ENCODE data around the gene MGAT4C.

The MGAT4C gene

DNA sequence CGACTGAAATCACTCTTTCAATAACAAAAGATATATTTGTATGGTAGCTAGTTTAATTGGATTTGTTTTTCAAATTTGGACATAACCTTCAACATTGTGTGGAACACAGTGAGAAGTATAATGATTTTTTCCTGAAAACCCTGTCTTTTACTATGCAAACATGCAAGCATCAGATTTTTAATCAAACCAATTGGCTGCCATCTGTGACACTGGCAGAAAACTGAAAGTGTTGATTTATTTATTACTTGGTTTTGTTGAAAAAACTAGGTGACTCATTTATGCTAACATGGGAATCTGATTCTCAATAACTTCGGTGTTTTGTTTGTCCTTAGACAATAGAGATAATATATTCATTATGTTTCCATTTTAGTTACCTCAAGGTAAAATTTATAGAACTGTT, 300.1 kb downstream of the MGAT4C start:
- no peaks in the 10 kb centered on the region for H3K36me3 ChIP-seq (ENCODE audit: control insufficient read depth in 1 of 2, insufficient read depth in 2 of 2, low read length in 2 of 2)
- no peak overlapping the region for H3K4me3 ChIP-seq (ENCODE audit: low read depth in 1 of 2, low read length in 2 of 2)
- no peak overlapping the region for H3K27ac ChIP-seq (ENCODE audit: low read depth, low read length)
- H3K4me1 ChIP-seq (ENCODE audit: control insufficient read depth in 1 of 2, insufficient read depth in 2 of 2, low read length in 2 of 2) = peaks cover 0 to 7% of the 10 kb centered on the region in 2 donors
- no peak overlapping the region for H3K9ac ChIP-seq (ENCODE audit: low read depth in 1 of 2, low read length in 2 of 2)
- no peaks in the 10 kb centered on the region for H3K27me3 ChIP-seq (ENCODE audit: control insufficient read depth in 1 of 2, insufficient read depth in 2 of 2, low read length in 2 of 2)
- no peaks in the 10 kb centered on the region for H3K9me3 ChIP-seq (ENCODE audit: control insufficient read depth in 1 of 2, low read length in 2 of 2)

DNA sequence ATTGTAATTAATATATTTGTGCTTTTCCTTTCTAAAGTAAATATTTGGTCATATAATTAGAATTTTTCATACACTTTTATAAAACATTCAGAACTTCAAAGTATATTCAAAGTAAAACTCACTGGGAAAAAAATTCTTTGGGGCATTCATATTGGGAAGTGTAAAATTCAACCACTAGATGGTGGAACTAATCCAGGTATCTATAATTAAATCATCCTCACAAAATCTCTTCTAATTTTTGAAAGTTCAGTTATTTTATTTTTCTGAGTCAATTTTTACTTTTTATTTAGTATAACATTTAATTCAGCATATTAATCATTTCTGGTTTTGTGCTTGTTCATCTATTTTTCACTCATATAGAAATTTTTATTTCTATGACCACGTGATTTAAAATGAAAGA, 301.1 kb downstream of the MGAT4C start:
- no peak overlapping the region for H3K27ac ChIP-seq (ENCODE audit: low read depth, low read length)
- H3K4me3 ChIP-seq (ENCODE audit: low read depth in 1 of 2, low read length in 2 of 2) = no peak overlapping the region
- no peaks in the 10 kb centered on the region for H3K27me3 ChIP-seq (ENCODE audit: control insufficient read depth in 1 of 2, insufficient read depth in 2 of 2, low read length in 2 of 2)
- H3K36me3 ChIP-seq (ENCODE audit: control insufficient read depth in 1 of 2, insufficient read depth in 2 of 2, low read length in 2 of 2) = no peaks in the 10 kb centered on the region
- H3K9me3 ChIP-seq (ENCODE audit: control insufficient read depth in 1 of 2, low read length in 2 of 2) = no peaks in the 10 kb centered on the region
- H3K4me1 ChIP-seq (ENCODE audit: control insufficient read depth in 1 of 2, insufficient read depth in 2 of 2, low read length in 2 of 2) = peaks cover 0 to 7% of the 10 kb centered on the region in 2 donors
- no peak overlapping the region for H3K9ac ChIP-seq (ENCODE audit: low read depth in 1 of 2, low read length in 2 of 2)

DNA sequence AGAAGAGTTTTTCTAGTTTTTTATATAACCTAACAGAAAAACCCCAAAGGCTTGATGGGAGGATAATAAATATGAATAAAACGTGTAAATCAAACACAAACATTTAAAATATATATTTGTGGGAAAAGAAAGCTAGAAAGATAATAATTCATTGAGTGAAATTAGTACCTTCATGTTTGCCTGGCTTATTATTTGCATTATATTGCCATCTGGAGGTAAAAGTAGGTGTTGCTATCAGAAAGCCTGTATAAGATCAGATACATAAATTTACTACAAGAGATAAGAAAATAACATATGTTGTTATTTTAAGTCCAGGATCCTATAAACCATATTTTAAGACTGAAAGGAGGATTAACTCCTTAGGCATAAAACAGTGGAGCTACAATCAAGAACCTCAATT, 304.4 kb downstream of the MGAT4C start:
- H3K4me3 ChIP-seq (ENCODE audit: low read depth in 1 of 2, low read length in 2 of 2) = no peak overlapping the region
- no peak overlapping the region for H3K27ac ChIP-seq (ENCODE audit: low read depth, low read length)
- no peak overlapping the region for H3K9ac ChIP-seq (ENCODE audit: low read depth in 1 of 2, low read length in 2 of 2)
- no peaks in the 10 kb centered on the region for H3K27me3 ChIP-seq (ENCODE audit: control insufficient read depth in 1 of 2, insufficient read depth in 2 of 2, low read length in 2 of 2)
- H3K9me3 ChIP-seq (ENCODE audit: control insufficient read depth in 1 of 2, low read length in 2 of 2) = no peaks in the 10 kb centered on the region
- H3K4me1 ChIP-seq (ENCODE audit: control insufficient read depth in 1 of 2, insufficient read depth in 2 of 2, low read length in 2 of 2) = peaks cover 0 to 6% of the 10 kb centered on the region in 2 donors
- no peaks in the 10 kb centered on the region for H3K36me3 ChIP-seq (ENCODE audit: control insufficient read depth in 1 of 2, insufficient read depth in 2 of 2, low read length in 2 of 2)

DNA sequence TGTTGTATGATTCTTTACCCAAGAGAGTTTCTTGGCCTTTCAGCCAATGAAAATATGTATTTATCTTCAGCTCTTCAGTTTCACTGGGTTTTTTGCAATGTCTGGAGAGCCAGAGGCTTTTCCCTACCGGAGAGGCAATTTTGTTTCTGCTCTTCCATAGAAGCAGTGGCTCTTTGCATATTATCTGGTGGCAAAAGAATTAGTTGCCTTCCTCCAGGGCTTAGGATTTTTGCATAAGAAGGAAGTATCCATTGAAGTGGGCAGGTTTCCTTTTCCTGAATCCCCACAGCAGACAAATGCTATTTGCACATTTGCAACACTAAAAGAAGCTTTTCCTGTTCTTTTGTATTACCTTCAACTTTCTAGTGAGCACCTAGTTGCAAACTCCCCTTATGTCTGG, 306.9 kb downstream of the MGAT4C start:
- Histone ChIP-seq H3K9me3 (ENCODE audit: control insufficient read depth in 1 of 2, low read length in 2 of 2) (no peaks in the 10 kb centered on the region), H3K36me3 (ENCODE audit: control insufficient read depth in 1 of 2, insufficient read depth in 2 of 2, low read length in 2 of 2) (no peaks in the 10 kb centered on the region), H3K27ac (ENCODE audit: low read depth, low read length) (no peak overlapping the region), H3K4me3 (ENCODE audit: low read depth in 1 of 2, low read length in 2 of 2) (no peak overlapping the region), H3K9ac (ENCODE audit: low read depth in 1 of 2, low read length in 2 of 2) (no peak overlapping the region), H3K4me1 (ENCODE audit: control insufficient read depth in 1 of 2, insufficient read depth in 2 of 2, low read length in 2 of 2) (no peaks in the 10 kb centered on the region), H3K27me3 (ENCODE audit: control insufficient read depth in 1 of 2, insufficient read depth in 2 of 2, low read length in 2 of 2) (no peaks in the 10 kb centered on the region)

DNA sequence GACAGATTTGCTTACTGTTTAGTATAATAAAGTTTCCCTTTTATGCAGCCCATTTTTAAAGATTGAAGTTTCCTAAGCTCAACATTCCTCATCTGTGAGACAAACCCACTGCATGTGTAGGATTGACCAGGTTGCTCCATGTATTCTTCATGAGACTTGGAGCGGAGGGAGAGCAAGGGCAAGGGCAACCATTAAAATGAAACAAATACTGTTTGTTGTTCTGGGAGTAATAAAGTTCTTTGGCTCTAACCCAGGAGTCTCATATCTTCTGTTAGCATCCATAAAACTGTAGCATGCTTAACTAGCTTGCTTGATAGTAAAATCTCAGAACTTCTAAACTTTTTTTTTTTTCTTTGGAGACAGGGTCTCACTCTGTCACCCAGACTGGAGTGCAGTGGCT, 307.9 kb downstream of the MGAT4C start:
- H3K27ac ChIP-seq (ENCODE audit: low read depth, low read length) = no peak overlapping the region
- H3K9me3 ChIP-seq (ENCODE audit: control insufficient read depth in 1 of 2, low read length in 2 of 2) = no peaks in the 10 kb centered on the region
- H3K27me3 ChIP-seq (ENCODE audit: control insufficient read depth in 1 of 2, insufficient read depth in 2 of 2, low read length in 2 of 2) = no peaks in the 10 kb centered on the region
- H3K36me3 ChIP-seq (ENCODE audit: control insufficient read depth in 1 of 2, insufficient read depth in 2 of 2, low read length in 2 of 2) = no peaks in the 10 kb centered on the region
- H3K4me3 ChIP-seq (ENCODE audit: low read depth in 1 of 2, low read length in 2 of 2) = peak overlapping the region; percentile 22 to 34
- no peak overlapping the region for H3K9ac ChIP-seq (ENCODE audit: low read depth in 1 of 2, low read length in 2 of 2)
- no peaks in the 10 kb centered on the region for H3K4me1 ChIP-seq (ENCODE audit: control insufficient read depth in 1 of 2, insufficient read depth in 2 of 2, low read length in 2 of 2)

DNA sequence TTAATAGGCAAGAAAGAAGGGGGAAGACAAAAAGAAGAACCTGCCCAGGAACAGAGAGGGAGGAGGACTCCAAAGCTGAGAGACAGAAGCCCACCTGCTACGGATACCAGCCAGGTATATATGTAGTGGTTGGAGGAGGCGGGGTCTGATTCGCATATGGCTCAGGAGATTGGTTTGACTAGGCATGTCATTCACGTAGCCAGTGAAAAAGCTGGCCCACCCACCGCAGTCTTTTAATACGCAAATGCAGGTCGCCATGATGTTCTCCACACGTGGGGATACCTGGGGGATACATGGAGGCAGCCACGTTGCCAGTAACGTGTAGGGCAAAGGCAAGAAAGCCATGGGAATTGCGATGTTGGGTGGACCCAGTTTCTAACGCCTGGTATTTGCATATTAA, 308.9 kb downstream of the MGAT4C start:
- Histone ChIP-seq H3K27ac (ENCODE audit: low read depth, low read length) (no peak overlapping the region), H3K4me3 (ENCODE audit: low read depth in 1 of 2, low read length in 2 of 2) (no peak overlapping the region), H3K27me3 (ENCODE audit: control insufficient read depth in 1 of 2, insufficient read depth in 2 of 2, low read length in 2 of 2) (no peaks in the 10 kb centered on the region), H3K36me3 (ENCODE audit: control insufficient read depth in 1 of 2, insufficient read depth in 2 of 2, low read length in 2 of 2) (no peaks in the 10 kb centered on the region), H3K9me3 (ENCODE audit: control insufficient read depth in 1 of 2, low read length in 2 of 2) (no peaks in the 10 kb centered on the region), H3K4me1 (ENCODE audit: control insufficient read depth in 1 of 2, insufficient read depth in 2 of 2, low read length in 2 of 2) (no peaks in the 10 kb centered on the region), H3K9ac (ENCODE audit: low read depth in 1 of 2, low read length in 2 of 2) (no peak overlapping the region)

DNA sequence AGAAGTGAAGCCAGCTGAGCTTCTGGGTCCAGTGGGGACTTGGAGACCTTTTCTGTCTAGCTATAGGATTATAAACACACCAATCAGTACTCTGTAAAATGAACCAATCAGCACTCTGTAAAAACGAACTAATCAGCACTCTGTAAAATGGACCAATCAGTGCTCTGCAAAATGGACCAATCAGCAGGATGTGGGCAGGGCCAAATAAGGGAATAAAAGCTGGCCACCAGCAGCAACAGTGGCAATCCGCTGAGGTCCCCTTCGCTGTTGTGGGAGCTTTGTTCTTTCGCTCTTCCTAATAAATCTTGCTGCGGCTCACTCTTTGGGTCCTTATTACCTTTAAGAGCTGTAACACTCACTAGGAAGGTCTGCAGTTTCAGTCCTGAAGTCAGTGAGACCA, 309.8 kb downstream of the MGAT4C start:
- no peaks in the 10 kb centered on the region for H3K9me3 ChIP-seq (ENCODE audit: control insufficient read depth in 1 of 2, low read length in 2 of 2)
- H3K4me3 ChIP-seq (ENCODE audit: low read depth in 1 of 2, low read length in 2 of 2) = no peak overlapping the region
- no peaks in the 10 kb centered on the region for H3K36me3 ChIP-seq (ENCODE audit: control insufficient read depth in 1 of 2, insufficient read depth in 2 of 2, low read length in 2 of 2)
- H3K27me3 ChIP-seq (ENCODE audit: control insufficient read depth in 1 of 2, insufficient read depth in 2 of 2, low read length in 2 of 2) = no peaks in the 10 kb centered on the region
- no peak overlapping the region for H3K9ac ChIP-seq (ENCODE audit: low read depth in 1 of 2, low read length in 2 of 2)
- H3K27ac ChIP-seq (ENCODE audit: low read depth, low read length) = no peak overlapping the region
- H3K4me1 ChIP-seq (ENCODE audit: control insufficient read depth in 1 of 2, insufficient read depth in 2 of 2, low read length in 2 of 2) = no peaks in the 10 kb centered on the region

DNA sequence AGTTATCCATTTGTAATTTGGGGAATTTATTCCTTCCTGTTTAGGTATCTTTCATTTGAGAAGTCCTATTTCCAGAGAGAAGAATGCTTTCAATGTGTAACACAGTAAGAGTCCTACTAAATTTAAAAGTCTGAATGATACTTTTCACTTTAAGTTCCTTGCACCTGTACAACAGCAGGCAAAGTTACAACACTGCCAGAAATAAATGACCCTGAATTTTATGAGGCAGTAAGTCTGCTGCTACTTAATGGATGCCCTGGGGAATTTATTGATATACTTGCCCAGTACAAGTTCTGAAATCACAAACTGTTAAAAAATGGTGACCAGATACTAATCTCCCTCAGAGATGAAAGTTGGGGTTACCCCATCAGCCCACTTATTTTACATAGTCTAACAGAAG, 329.0 kb downstream of the MGAT4C start:
- H3K9ac ChIP-seq (ENCODE audit: low read depth in 1 of 2, low read length in 2 of 2) = no peak overlapping the region
- H3K4me3 ChIP-seq (ENCODE audit: low read depth in 1 of 2, low read length in 2 of 2) = no peak overlapping the region
- H3K36me3 ChIP-seq (ENCODE audit: control insufficient read depth in 1 of 2, insufficient read depth in 2 of 2, low read length in 2 of 2) = no peaks in the 10 kb centered on the region
- H3K27me3 ChIP-seq (ENCODE audit: control insufficient read depth in 1 of 2, insufficient read depth in 2 of 2, low read length in 2 of 2) = no peaks in the 10 kb centered on the region
- H3K27ac ChIP-seq (ENCODE audit: low read depth, low read length) = no peak overlapping the region
- H3K9me3 ChIP-seq (ENCODE audit: control insufficient read depth in 1 of 2, low read length in 2 of 2) = no peaks in the 10 kb centered on the region
- no peaks in the 10 kb centered on the region for H3K4me1 ChIP-seq (ENCODE audit: control insufficient read depth in 1 of 2, insufficient read depth in 2 of 2, low read length in 2 of 2)

DNA sequence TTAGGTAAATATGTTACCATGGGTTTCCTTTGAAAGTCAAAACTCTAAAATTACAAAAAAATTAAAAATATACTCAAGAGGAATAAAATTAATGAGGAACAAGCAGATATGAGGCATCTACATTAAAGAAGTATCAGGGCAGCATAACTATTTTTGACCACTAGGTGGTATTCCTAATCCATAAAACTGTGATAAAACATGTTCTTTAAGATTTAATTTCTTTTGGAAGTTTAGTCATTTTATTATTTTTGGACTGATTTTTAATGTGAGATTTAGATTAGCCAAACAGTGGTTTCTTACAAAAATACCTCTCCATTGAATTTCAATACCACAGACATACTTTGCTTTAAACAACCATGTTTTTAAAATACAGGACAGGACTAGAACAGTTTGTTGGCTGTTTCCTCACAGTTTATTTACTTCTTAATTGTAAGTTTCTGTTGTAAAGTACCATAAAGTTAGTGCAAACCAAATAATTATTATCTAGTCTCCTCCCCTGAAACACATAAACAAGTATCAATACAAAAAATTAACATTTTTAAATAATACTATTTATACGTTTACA, 332.3 kb downstream of the MGAT4C start:
- H3K36me3 ChIP-seq (ENCODE audit: control insufficient read depth in 1 of 2, insufficient read depth in 2 of 2, low read length in 2 of 2) = no peaks in the 10 kb centered on the region
- no peaks in the 10 kb centered on the region for H3K4me1 ChIP-seq (ENCODE audit: control insufficient read depth in 1 of 2, insufficient read depth in 2 of 2, low read length in 2 of 2)
- no peak overlapping the region for H3K9ac ChIP-seq (ENCODE audit: low read depth in 1 of 2, low read length in 2 of 2)
- no peaks in the 10 kb centered on the region for H3K9me3 ChIP-seq (ENCODE audit: control insufficient read depth in 1 of 2, low read length in 2 of 2)
- no peak overlapping the region for H3K4me3 ChIP-seq (ENCODE audit: low read depth in 1 of 2, low read length in 2 of 2)
- H3K27me3 ChIP-seq (ENCODE audit: control insufficient read depth in 1 of 2, insufficient read depth in 2 of 2, low read length in 2 of 2) = no peaks in the 10 kb centered on the region
- H3K27ac ChIP-seq (ENCODE audit: low read depth, low read length) = no peak overlapping the region

DNA sequence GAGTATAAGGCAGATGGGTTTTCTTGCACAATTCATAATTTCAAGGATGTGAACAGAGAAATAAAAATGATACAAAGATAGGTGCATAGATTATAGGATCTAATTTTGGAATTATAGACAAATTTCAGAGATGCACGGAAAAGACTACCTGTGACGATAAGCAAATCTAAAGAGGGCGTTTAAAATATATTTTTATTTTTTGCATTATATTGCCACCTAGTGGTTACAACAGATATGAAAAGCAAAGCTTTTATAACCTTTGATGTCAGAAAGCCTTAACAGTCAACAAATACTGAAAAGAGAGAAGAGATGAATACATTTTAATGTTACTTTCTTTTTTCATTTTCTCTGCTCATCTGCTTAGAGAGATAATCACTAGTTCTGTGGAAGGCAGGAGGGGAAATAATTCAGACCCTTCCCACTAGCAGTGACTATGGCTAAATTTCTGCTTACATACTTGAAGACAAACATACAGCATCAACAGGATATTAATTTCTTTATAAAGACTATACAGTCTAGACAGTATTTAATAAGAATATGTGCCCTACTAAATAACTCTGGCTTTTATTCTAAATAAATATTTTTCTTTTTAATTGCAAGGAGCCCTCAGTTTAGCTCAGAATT, 335.8 kb downstream of the MGAT4C start:
- Histone ChIP-seq H3K4me3 (ENCODE audit: low read depth in 1 of 2, low read length in 2 of 2) (no peak overlapping the region), H3K4me1 (ENCODE audit: control insufficient read depth in 1 of 2, insufficient read depth in 2 of 2, low read length in 2 of 2) (no peaks in the 10 kb centered on the region), H3K9me3 (ENCODE audit: control insufficient read depth in 1 of 2, low read length in 2 of 2) (no peaks in the 10 kb centered on the region), H3K9ac (ENCODE audit: low read depth in 1 of 2, low read length in 2 of 2) (no peak overlapping the region), H3K27ac (ENCODE audit: low read depth, low read length) (no peak overlapping the region), H3K36me3 (ENCODE audit: control insufficient read depth in 1 of 2, insufficient read depth in 2 of 2, low read length in 2 of 2) (no peaks in the 10 kb centered on the region), H3K27me3 (ENCODE audit: control insufficient read depth in 1 of 2, insufficient read depth in 2 of 2, low read length in 2 of 2) (no peaks in the 10 kb centered on the region)

All from duodenal mucosa (tissue), 2 donors.